ENCODE data around the gene RPA3. TPM values are rescaled to one million over a fixed set of nuclear protein-coding genes. Genes with fewer than 3 reads are reported as not detected.

The RPA3 gene
- total RNA-seq, 1 donor from 2014 or later, result 18.2 TPM

DNA sequence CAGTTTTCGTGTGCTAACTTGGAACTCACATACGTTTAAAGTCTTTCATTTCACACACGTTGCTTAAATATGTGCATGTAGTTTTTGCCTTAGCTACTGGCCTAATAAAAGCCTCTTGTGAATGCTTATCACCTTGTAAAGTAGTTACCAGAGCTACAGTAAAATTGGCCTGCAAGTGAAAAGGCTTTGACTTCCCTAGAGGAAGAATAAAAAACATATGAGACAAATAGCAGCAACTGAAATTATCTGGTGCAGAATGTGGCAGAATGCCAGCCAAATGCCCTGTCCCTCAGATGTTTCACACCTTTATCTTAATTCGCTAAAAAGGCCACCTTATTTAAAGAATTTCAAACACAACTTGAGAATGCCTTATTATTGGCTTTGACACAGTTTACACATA lies 28.1 kb upstream of the RPA3 start:
- TF ChIP-seq, protein P1, sequence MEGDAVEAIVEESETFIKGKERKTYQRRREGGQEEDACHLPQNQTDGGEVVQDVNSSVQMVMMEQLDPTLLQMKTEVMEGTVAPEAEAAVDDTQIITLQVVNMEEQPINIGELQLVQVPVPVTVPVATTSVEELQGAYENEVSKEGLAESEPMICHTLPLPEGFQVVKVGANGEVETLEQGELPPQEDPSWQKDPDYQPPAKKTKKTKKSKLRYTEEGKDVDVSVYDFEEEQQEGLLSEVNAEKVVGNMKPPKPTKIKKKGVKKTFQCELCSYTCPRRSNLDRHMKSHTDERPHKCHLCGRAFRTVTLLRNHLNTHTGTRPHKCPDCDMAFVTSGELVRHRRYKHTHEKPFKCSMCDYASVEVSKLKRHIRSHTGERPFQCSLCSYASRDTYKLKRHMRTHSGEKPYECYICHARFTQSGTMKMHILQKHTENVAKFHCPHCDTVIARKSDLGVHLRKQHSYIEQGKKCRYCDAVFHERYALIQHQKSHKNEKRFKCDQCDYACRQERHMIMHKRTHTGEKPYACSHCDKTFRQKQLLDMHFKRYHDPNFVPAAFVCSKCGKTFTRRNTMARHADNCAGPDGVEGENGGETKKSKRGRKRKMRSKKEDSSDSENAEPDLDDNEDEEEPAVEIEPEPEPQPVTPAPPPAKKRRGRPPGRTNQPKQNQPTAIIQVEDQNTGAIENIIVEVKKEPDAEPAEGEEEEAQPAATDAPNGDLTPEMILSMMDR (IDR thresholded peaks at IDR 0.05; ENCODE audit: insufficient read depth, low read length, severe bottlenecking), result no peak
- FAIRE-seq (no peak), DNase-seq (ENCODE audit: low read depth) (no peak)
- H3K4me3 ChIP-seq (ENCODE audit: low read depth, low read length), result no peak overlapping the region
- H3K36me3 ChIP-seq (ENCODE audit: control insufficient read depth, insufficient read depth, low read length), result no peaks in the 10 kb centered on the region
- H3K27me3 ChIP-seq (ENCODE audit: control insufficient read depth, insufficient read depth, low read length), result no peaks in the 10 kb centered on the region

DNA sequence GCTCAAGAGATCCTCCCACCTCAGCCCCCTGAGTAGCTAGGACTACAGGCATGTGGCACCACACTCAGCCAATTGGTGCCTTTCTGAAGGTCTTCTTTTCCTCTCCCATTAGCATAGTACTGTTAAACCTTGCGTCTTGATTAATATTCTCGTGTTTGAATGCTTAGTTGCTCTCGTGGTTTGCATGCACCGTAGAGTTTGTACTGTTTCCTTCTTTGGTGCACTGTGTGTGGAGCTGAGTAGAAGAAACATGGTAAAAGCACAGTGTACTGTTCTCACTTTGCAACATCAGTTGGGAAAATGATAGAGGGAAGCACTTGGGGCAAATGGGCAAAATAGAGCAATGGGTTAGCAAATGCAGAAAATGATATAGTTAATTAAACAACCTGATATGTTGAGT lies 27.6 kb upstream of the RPA3 start:
- H3K36me3 ChIP-seq (ENCODE audit: control insufficient read depth, insufficient read depth, low read length), result no peaks in the 10 kb centered on the region
- no peaks in the 10 kb centered on the region for H3K27me3 ChIP-seq (ENCODE audit: control insufficient read depth, insufficient read depth, low read length)
- no peak overlapping the region for H3K4me3 ChIP-seq (ENCODE audit: low read depth, low read length)
- TF ChIP-seq, protein P1 (IDR thresholded peaks at IDR 0.05; ENCODE audit: insufficient read depth, low read length, severe bottlenecking), result no peak
- FAIRE-seq (no peak), DNase-seq (ENCODE audit: low read depth) (no peak)

DNA sequence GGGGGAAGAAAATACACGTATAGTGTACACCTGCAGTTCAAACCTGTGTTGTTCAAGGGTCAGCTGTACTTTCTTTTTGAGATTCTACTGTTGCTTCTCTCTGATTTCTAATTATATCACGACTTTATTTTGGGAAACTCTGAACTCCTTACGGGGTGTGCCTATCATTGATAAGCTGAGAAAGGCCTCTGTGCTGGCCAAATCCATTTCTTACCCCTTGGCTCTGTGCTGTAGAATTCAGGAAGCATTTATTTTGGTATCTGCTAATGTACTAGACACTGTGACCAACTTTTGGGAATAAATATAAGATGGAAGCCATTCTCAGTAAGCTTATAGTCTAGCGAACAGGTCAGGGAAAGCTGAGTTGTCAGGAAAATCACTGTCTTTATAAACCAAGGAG lies 26.9 kb upstream of the RPA3 start:
- FAIRE-seq (no peak), DNase-seq (ENCODE audit: low read depth) (no peak)
- TF ChIP-seq, protein P1 (IDR thresholded peaks at IDR 0.05; ENCODE audit: insufficient read depth, low read length, severe bottlenecking), result no peak
- no peaks in the 10 kb centered on the region for H3K36me3 ChIP-seq (ENCODE audit: control insufficient read depth, insufficient read depth, low read length)
- H3K4me3 ChIP-seq (ENCODE audit: low read depth, low read length), result no peak overlapping the region
- no peaks in the 10 kb centered on the region for H3K27me3 ChIP-seq (ENCODE audit: control insufficient read depth, insufficient read depth, low read length)

DNA sequence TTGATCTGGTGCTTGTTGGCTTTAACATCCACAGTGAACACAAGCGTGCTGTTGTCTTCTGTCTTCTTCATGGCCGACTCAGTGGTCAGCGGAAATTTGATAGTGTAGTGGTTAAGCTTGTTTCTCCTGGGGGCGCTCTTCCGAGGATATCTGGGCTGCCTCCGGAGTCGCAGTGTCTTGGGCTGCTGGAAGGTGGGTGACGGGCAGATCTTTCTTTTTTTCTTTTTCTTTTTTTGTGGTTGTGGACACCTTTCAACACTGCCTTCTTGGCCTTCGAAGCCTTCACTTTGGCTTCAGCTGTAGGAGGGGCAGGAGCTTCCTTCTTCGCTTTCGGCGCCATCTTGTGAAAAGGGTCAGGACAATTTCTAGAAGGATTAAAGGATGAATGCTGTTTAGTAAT lies 23.8 kb upstream of the RPA3 start:
- TF ChIP-seq, protein P1 (IDR thresholded peaks at IDR 0.05; ENCODE audit: insufficient read depth, low read length, severe bottlenecking), result no peak
- DNase-seq (ENCODE audit: low read depth), result no peak
- H3K4me3 ChIP-seq (ENCODE audit: low read depth, low read length), result no peak overlapping the region
- no peaks in the 10 kb centered on the region for H3K27me3 ChIP-seq (ENCODE audit: control insufficient read depth, insufficient read depth, low read length)
- H3K36me3 ChIP-seq (ENCODE audit: control insufficient read depth, insufficient read depth, low read length), result no peaks in the 10 kb centered on the region
- FAIRE-seq, result no peak

DNA sequence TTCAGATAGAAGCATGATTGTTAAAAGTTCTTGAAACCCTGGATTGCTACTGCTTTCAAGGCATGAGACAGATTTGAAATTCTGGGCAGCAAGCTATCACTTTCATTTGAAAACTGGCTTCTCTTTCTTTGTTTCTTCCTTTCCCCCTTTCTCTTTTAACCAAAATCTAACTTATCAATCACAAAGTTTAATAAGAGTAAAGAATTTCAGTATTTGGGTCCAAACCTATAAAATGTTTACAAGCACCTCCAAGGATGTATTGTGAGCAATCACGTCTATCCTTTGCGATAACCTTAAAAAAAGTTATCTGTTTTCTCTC lies 21.6 kb upstream of the RPA3 start:
- H3K4me3 ChIP-seq (ENCODE audit: low read depth, low read length), result no peak overlapping the region
- TF ChIP-seq, protein P1 (IDR thresholded peaks at IDR 0.05; ENCODE audit: insufficient read depth, low read length, severe bottlenecking), result no peak

DNA sequence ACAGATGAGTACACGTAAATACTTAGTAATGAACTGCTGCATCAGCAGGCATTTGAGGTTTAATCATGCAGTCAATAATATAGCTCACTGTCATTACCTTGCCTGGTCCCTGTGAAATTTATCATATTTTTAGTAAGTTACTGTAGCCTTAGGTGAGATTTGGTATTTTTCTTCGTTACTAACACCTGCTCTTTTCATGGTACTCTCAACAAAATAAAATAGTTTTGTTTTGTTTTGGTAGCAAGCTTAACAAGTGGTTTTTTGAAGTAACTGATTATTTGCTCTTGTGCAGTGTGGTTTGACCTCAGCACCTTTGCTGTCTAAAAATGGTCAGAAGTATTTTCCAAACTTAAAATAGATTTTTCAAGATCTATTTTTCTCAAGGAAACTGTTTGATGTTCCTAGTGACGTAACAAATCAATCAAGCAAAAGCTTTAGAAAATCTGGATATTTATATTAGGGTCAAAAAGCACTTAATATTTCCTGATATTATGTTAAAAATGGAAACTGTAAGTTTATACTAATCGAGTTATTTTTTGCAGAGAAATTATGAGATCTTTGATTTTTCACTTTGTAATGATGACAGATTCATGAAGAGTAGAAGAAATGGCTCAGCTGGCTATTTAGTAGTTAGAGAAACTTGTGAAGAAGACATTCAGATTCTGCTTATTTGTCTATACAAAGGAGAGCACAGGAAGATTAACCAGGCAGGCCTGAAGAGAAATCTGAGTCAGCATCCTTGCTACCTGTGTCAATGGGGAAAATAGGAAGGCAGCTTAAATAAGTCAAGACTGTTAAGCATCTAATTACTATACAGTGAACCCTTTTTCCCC lies 21.0 kb upstream of the RPA3 start:
- peak; percentile 17 for DNase-seq (ENCODE audit: low read depth)
- H3K36me3 ChIP-seq (ENCODE audit: control insufficient read depth, insufficient read depth, low read length), result no peaks in the 10 kb centered on the region
- no peaks in the 10 kb centered on the region for H3K27me3 ChIP-seq (ENCODE audit: control insufficient read depth, insufficient read depth, low read length)
- TF ChIP-seq, protein P1 (IDR thresholded peaks at IDR 0.05; ENCODE audit: insufficient read depth, low read length, severe bottlenecking), result no peak
- no peak overlapping the region for H3K4me3 ChIP-seq (ENCODE audit: low read depth, low read length)
- no peak for FAIRE-seq

More for the DNA sequence above, 21.6 kb upstream of the RPA3 start:
- FAIRE-seq (no peak), DNase-seq (ENCODE audit: low read depth) (no peak)
- Histone ChIP-seq H3K27me3 (ENCODE audit: control insufficient read depth, insufficient read depth, low read length) (no peaks in the 10 kb centered on the region), H3K36me3 (ENCODE audit: control insufficient read depth, insufficient read depth, low read length) (no peaks in the 10 kb centered on the region)

All from bronchial epithelial cell (primary cell).